HepG2 (cell line): ENCODE results near the gene SLC25A23. TPM values are rescaled to one million over a fixed set of nuclear protein-coding genes. Genes with fewer than 3 reads are reported as not detected.

ENCODE experiments used
- ARNT2 ChIP-seq: sonication (generic); formaldehyde crosslinking; IDR thresholded peaks from 2 replicates; pipeline ENCODE4 v1.8.0; 2022; ENCODE audit warnings: mild to moderate bottlenecking, low read depth, missing genetic modification reagents, moderate library complexity
- CENPBD1 ChIP-seq: sonication (generic); formaldehyde crosslinking; IDR thresholded peaks from 2 replicates; pipeline ENCODE4 v1.8.0; 2022; ENCODE audit warnings: missing genetic modification reagents, low read depth, mild to moderate bottlenecking, borderline replicate concordance
- FOXK2 ChIP-seq: fragments of 450-650 bp; IDR thresholded peaks from 2 replicates; pipeline ENCODE4 v1.6.1; 2016
- HDAC2 ChIP-seq: sonication (generic); formaldehyde crosslinking; IDR thresholded peaks from 2 replicates; pipeline ENCODE4 v1.4.0; 2020; ENCODE audit warnings: missing genetic modification reagents
- HMGXB3 ChIP-seq: sonication (generic); formaldehyde crosslinking; IDR thresholded peaks from 2 replicates; pipeline ENCODE4 v1.4.0; 2020; ENCODE audit warnings: missing genetic modification reagents, borderline replicate concordance
- HNF4A ChIP-seq: sonication (generic); formaldehyde crosslinking; IDR thresholded peaks from 2 replicates; pipeline ENCODE4 v1.4.0; 2020; ENCODE audit warnings: missing genetic modification reagents
- JDP2 ChIP-seq: sonication (generic); formaldehyde crosslinking; IDR thresholded peaks from 2 replicates; pipeline ENCODE4 v1.8.1; 2022; ENCODE audit warnings: missing genetic modification reagents, borderline replicate concordance
- KLF12 ChIP-seq: sonication (generic); formaldehyde crosslinking; IDR thresholded peaks from 2 replicates; pipeline ENCODE4 v1.4.0; 2020; ENCODE audit warnings: missing genetic modification reagents, borderline replicate concordance
- MTERF4 ChIP-seq: sonication (generic); formaldehyde crosslinking; IDR thresholded peaks from 2 replicates; pipeline ENCODE4 v1.8.0; 2023; ENCODE audit warnings: mild to moderate bottlenecking, missing genetic modification reagents
- MXI1 ChIP-seq: IDR thresholded peaks from 3 replicates; pipeline ENCODE4 v1.6.1; 2012; ENCODE audit warnings: low read depth, low read length, inconsistent platforms, borderline replicate concordance
- MYC ChIP-seq: sonication (generic); formaldehyde crosslinking; IDR thresholded peaks from 2 replicates; pipeline ENCODE4 v1.9.0; 2021; ENCODE audit warnings: missing genetic modification reagents, borderline replicate concordance
- NFE2L1 ChIP-seq: sonication (generic); formaldehyde crosslinking; IDR thresholded peaks from 2 replicates; pipeline ENCODE4 v1.4.0; 2020; ENCODE audit warnings: missing genetic modification reagents, mild to moderate bottlenecking, borderline replicate concordance
- NR2F1 ChIP-seq, 2 experiments: fragments of 450-650 bp in 1 of 2; formaldehyde crosslinking in 1 of 2; IDR thresholded peaks; 2 replicates each; pipeline versions ENCODE4 v1.5.0 to v1.6.1; 2016 to 2020; ENCODE audit warnings: mild to moderate bottlenecking in 1 of 2, missing compliant biosample characterization in 1 of 2, missing genetic modification reagents in 1 of 2, moderate library complexity in 1 of 2
- PRMT3 ChIP-seq: sonication (generic); formaldehyde crosslinking; IDR thresholded peaks from 2 replicates; pipeline ENCODE4 v1.8.1; 2022; ENCODE audit warnings: low read depth, mild to moderate bottlenecking, moderate library complexity, missing genetic modification reagents, borderline replicate concordance
- REPIN1 ChIP-seq: sonication (generic); formaldehyde crosslinking; IDR thresholded peaks from 2 replicates; pipeline ENCODE4 v1.8.0; 2022; ENCODE audit warnings: missing genetic modification reagents, low read depth, mild to moderate bottlenecking, borderline replicate concordance
- RFX1 ChIP-seq: fragments of 450-650 bp; IDR thresholded peaks from 2 replicates; pipeline ENCODE4 v1.6.1; 2017
- TBX3 ChIP-seq: fragments of 450-650 bp; IDR thresholded peaks from 2 replicates; pipeline ENCODE4 v1.6.1; 2017; ENCODE audit warnings: antibody characterized with exemption, mild to moderate bottlenecking, inconsistent platforms, borderline replicate concordance
- ZNF260 ChIP-seq: sonication (generic); formaldehyde crosslinking; IDR thresholded peaks from 2 replicates; pipeline ENCODE4 v1.4.0; 2020; ENCODE audit warnings: missing genetic modification reagents, low read depth, mild to moderate bottlenecking, borderline replicate concordance
- ZNF503 ChIP-seq: sonication (generic); formaldehyde crosslinking; IDR thresholded peaks from 2 replicates; pipeline ENCODE4 v1.4.0; 2020; ENCODE audit warnings: missing genetic modification reagents
- ZNF614 ChIP-seq: IDR thresholded peaks from 2 replicates; pipeline ENCODE4 v1.6.1; 2018; ENCODE audit warnings: missing biosample characterization, missing genetic modification reagents, inconsistent platforms, borderline replicate concordance
- ZNF709 ChIP-seq: sonication (generic); formaldehyde crosslinking; IDR thresholded peaks from 2 replicates; pipeline ENCODE4 v1.5.0; 2020; ENCODE audit warnings: mild to moderate bottlenecking, missing genetic modification reagents
- ZNF777 ChIP-seq: sonication (generic); formaldehyde crosslinking; IDR thresholded peaks from 2 replicates; pipeline ENCODE4 v1.4.0; 2020; ENCODE audit warnings: missing genetic modification reagents
- polyA plus RNA-seq, 8 experiments: library from polyadenylated mRNA; depleted of rRNA in 3 of 8; stranded (reverse) in 7 of 8; unstranded in 1 of 8; fragments of >200 nt; fragmentation: Illumina TruSeq in 4 of 8; extraction: Trizol in 4 of 8; gene quantifications; 2 replicates each; pipeline versions ENCODE4 v1.2.1 to v1.2.3, GENCODE V29; 2011 to 2016; ENCODE audit warnings: low read depth in 4 of 8, missing spikeins in 1 of 8, mixed read lengths in 1 of 8; ENCODE audit not compliant: insufficient read depth in 1 of 8
- total RNA-seq, 5 experiments: library from RNA; depleted of rRNA; stranded (reverse); fragments of >200 nt; fragmentation: Illumina TruSeq; extraction: Trizol; gene quantifications; 2 replicates each; pipeline ENCODE4 v1.2.3, GENCODE V29; 2016; ENCODE audit warnings: low read depth in 1 of 5

Gene SLC25A23
- total and polyA plus RNA-seq, 2 of the 13 experiments (the other 11 are each of a cell fraction or from before 2014, with no cell fraction given), result 12.4 to 15.2 TPM

GRCh38 chr19:6402837-6403608 lies 56.6 kb downstream of the SLC25A23 start (continued):
- TF ChIP-seq CENPBD1 (CRISPR knock-in tag), result no peak
- peak; percentile 42; the same call in 1 of the 2 replicates for TF ChIP-seq MYC (CRISPR knock-in tag)
- no peak for TF ChIP-seq HMGXB3 (CRISPR knock-in tag)
- no peak for TF ChIP-seq ARNT2 (CRISPR knock-in tag)
- TF ChIP-seq ZNF503 (CRISPR knock-in tag), result peak; percentile 71; the same call in 1 of the 2 replicates
- TF ChIP-seq MXI1, result peak; percentile 52; the same call in 2 of the 3 replicates
- peak; percentile 81 for TF ChIP-seq RFX1
- no peak for TF ChIP-seq ZNF777 (CRISPR knock-in tag)
- TF ChIP-seq KLF12 (CRISPR knock-in tag), result peak; percentile 53; the same call in 1 of the 2 replicates
- TF ChIP-seq TBX3, result peak; percentile 90
- TF ChIP-seq REPIN1, result no peak
- TF ChIP-seq NR2F1 (CRISPR knock-in tag; IDR thresholded peaks at IDR 0.05), result peak; percentile 82 to 83
- no peak for TF ChIP-seq JDP2 (CRISPR knock-in tag)
- TF ChIP-seq HDAC2, result peak; percentile 62
- no peak for TF ChIP-seq ZNF260
- 0 out of 2 replicates have a peak, but pooled peaks have one; percentile 35 for TF ChIP-seq MTERF4 (CRISPR knock-in tag)
- 0 out of 2 replicates have a peak, but pooled peaks have one; percentile 12 for TF ChIP-seq ZNF614 (CRISPR knock-in tag)
- TF ChIP-seq HNF4A, result peak; percentile 83
- TF ChIP-seq FOXK2, result no peak
- 0 out of 2 replicates have a peak, but pooled peaks have one; percentile 42 for TF ChIP-seq ZNF709
- no peak for TF ChIP-seq PRMT3
- TF ChIP-seq NFE2L1, result 0 out of 2 replicates have a peak, but pooled peaks have one; percentile 43
